ENCODE results near the gene WDR4.

DNA sequence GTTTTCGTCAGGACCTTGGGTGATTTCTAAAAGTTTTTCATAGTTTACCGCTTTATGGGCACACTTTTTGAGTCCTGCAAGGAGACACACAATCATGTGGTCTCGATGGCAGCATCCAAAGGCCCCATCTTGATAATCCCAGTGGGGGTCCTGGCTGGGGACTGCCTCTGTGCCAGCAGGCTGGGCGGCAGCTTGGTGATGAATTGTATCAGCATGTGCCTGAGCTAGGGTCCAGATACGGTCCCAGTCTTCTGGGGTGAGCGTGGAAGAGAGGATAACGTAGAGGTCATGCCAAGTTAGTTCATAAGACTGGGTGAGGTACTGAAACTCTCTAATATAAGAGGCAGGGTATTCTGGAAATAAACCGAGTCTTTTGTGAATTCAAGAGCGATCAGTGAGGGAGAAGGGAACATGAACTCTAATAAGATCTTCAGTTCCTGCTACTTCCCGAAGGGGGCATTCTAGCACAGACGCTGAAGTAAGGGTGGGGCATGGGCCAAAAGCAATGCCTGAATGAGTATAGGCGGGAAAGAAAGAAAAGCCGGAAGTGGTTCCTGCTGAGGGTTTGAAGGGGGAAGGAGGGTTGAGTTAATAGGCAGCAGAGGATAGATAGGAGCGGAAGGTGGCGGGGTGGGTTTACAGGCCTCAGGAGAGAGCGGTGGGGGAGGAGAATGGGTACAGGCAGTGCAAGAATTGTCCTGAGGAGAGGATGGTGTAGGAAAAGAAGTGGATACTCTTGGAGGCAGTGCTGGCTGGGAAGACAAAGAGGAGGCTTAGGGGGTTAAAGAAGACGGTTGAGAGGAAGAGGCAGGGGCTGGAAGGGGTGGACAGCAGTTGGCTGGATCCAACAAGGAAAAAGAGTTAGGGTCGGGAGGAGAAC is 44.5 kb upstream of the WDR4 start:
- TF ChIP-seq POLR2A (IDR thresholded peaks at IDR 0.05): peak in 1 of 3 donors; percentile 24
- TF ChIP-seq, protein P1, sequence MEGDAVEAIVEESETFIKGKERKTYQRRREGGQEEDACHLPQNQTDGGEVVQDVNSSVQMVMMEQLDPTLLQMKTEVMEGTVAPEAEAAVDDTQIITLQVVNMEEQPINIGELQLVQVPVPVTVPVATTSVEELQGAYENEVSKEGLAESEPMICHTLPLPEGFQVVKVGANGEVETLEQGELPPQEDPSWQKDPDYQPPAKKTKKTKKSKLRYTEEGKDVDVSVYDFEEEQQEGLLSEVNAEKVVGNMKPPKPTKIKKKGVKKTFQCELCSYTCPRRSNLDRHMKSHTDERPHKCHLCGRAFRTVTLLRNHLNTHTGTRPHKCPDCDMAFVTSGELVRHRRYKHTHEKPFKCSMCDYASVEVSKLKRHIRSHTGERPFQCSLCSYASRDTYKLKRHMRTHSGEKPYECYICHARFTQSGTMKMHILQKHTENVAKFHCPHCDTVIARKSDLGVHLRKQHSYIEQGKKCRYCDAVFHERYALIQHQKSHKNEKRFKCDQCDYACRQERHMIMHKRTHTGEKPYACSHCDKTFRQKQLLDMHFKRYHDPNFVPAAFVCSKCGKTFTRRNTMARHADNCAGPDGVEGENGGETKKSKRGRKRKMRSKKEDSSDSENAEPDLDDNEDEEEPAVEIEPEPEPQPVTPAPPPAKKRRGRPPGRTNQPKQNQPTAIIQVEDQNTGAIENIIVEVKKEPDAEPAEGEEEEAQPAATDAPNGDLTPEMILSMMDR (IDR thresholded peaks at IDR 0.05): peak; percentile 63 to 98 (median 94)
